Measurements from ENCODE around the gene LRRC71.

- TF ChIP-seq CTCF (IDR thresholded peaks at IDR 0.05) = no peak
- no peak for TF ChIP-seq POLR2A (IDR thresholded peaks at IDR 0.05)
These were observed 45.7 kb upstream of the LRRC71 start for GRCh38 chr1:156874572-156875340.

Data from testis (tissue), 2 donors.